ENCODE measurements around the gene PI4K2A.

- TF ChIP-seq EP300 (IDR thresholded peaks at IDR 0.05) (no peak), CTCF (IDR thresholded peaks at IDR 0.05) (no peak), POLR2A (IDR thresholded peaks at IDR 0.05) (no peak), POLR2AphosphoS5 (IDR thresholded peaks at IDR 0.05) (no peak)
Observed at GRCh38 chr10:97601268-97602215, 38.9 kb upstream of the PI4K2A start.
